ENCODE measurements around the gene ZDHHC8.

DNA sequence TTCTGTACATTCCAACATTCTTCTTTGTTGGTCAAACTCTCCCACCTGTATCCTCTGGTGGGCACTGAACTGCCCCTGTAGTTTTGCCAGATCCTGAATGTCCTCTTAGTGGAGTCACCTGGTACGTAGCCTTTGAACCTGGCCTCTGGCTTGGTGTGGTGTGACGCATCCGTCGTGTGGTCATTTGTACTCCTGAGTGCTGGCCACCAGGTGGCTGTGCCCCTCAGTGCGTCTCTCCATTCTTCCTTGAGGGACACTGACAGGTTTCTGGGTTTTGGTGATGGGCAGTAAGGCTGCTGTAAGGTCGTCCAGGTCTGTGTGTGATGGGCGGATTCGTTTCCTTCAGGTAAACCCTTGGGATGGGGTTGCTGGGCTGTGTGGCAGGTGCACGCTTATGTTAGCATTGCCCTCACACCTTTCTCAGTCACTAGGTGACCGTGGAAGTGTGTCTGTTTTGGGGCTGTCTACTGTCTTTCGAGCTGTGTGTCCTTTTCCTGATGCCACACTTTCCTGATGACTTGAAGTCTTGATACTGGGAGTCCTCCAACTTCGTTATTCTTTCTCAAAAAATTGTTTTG lies 29.3 kb upstream of the ZDHHC8 start:
- TF ChIP-seq POLR2A (IDR thresholded peaks at IDR 0.05): no peak
- TF ChIP-seq, protein P1, sequence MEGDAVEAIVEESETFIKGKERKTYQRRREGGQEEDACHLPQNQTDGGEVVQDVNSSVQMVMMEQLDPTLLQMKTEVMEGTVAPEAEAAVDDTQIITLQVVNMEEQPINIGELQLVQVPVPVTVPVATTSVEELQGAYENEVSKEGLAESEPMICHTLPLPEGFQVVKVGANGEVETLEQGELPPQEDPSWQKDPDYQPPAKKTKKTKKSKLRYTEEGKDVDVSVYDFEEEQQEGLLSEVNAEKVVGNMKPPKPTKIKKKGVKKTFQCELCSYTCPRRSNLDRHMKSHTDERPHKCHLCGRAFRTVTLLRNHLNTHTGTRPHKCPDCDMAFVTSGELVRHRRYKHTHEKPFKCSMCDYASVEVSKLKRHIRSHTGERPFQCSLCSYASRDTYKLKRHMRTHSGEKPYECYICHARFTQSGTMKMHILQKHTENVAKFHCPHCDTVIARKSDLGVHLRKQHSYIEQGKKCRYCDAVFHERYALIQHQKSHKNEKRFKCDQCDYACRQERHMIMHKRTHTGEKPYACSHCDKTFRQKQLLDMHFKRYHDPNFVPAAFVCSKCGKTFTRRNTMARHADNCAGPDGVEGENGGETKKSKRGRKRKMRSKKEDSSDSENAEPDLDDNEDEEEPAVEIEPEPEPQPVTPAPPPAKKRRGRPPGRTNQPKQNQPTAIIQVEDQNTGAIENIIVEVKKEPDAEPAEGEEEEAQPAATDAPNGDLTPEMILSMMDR (IDR thresholded peaks at IDR 0.05): no peak
